Smooth muscle cell of the umbilical artery (primary cell): Measurements from ENCODE around the gene CHST6. TPM values are rescaled to one million over a fixed set of nuclear protein-coding genes. Genes with fewer than 3 reads are reported as not detected.

ENCODE experiments used
- total RNA-seq: library from RNA; depleted of rRNA; stranded (reverse); fragments of >200 nt; gene quantifications from 2 replicates; pipeline ENCODE4 v1.2.3, GENCODE V29; 2014

Gene CHST6
- 4.5 and 6.2 TPM in 2 replicates for total RNA-seq

DNA sequence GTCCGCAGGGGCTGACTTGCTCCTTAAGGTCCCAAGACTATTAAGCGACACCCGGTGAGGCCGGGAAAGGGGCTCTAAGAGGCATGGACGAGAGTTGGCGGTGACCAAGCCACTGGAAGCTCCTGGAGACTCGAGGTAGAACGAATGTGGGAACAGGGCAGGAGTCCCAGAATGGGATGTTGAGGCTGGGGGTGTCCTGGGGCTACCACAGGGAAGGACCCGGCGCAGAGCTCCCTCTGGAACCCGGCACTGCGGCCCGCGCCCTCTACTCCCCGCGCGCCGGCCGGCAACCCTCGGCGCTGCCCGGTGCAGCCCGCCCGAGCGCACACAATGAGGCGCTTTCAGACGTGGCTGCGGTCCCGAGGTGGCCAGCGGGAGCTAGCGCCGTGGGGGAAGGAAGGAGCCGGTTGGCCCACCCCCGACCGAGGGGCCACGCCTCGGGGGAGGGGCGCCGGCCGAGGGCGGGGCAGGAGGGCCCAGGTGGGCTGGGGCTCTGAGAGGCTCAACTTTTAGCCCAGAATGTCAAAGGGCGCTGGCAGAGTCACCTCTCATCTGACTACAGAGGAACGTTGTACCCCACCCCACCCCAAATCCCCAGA is at the start of gene CHST6:
CHST6 (minus strand) TSS at position 366 of the 599 bp plus-strand sequence. CDS start 15,613 bp downstream, outside the sequence.

DNA sequence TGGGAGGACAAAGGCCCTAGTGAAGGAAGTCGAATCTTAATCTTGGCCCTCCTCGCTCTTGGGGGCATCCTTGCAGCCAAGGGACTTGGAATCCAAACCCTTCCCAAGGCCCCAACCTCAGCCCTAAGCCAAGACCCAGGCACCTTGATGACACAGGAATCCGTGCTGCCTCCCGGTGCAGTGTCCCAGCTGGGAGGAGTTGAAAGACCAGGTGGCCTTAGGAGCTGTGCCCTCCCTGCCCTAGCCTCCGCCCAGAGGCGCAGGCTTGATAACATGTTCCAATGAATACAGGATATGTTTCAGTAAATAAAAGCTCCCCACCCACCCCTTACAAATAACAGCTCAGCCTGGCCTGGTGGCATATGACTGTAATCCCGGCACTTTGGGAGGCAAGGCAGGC is 40.7 kb upstream of the CHST6 start, which contains the start of gene CHST5:
CHST5 (minus strand) TSS at position 208 of the 400 bp plus-strand sequence. CDS start 5,724 bp downstream, outside the sequence.

DNA sequence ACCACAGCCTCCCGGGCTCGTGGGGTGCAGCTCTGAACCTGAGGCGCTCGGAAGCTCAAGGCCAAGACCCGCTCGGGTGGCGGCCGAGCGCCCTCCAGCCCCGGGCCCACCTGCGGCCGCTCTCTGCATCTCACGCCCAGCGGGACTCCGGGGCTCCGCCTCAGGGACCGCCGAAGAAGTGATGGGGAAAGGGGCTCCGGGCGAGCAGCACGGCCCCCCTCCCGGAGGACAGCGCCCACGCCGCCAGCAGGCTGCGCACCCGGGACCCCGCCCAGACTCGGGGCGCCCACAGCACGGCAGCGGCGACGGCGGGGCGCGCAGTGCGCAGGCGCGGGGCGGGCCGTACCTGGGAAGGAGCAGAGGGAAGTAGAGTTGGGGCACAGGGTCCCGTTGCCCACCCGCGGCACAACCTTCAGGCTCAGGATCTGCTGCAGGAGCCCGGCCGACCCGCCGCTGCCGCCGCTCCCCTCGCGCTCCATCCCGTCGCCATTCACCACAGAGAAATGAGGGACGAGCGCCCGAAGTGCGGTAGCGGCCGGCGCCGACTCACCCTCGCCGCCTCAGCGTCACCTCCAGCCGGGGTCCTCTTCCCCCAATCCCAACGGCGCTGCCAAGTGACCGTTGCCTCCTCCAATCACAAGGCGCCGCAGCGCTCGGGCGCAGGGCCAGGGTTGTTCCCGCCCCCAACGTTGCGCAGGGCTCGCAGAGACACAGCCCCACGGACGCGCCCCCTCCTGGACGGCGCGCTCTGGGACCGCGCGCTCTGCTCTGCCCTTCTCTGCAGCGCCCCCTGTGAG is 30.9 kb downstream of the CHST6 start, which contains the start of gene TMEM170A:
TMEM170A (minus strand) TSS at position 568 of the 797 bp plus-strand sequence; CDS start at position 479, 89 bp downstream.

DNA sequence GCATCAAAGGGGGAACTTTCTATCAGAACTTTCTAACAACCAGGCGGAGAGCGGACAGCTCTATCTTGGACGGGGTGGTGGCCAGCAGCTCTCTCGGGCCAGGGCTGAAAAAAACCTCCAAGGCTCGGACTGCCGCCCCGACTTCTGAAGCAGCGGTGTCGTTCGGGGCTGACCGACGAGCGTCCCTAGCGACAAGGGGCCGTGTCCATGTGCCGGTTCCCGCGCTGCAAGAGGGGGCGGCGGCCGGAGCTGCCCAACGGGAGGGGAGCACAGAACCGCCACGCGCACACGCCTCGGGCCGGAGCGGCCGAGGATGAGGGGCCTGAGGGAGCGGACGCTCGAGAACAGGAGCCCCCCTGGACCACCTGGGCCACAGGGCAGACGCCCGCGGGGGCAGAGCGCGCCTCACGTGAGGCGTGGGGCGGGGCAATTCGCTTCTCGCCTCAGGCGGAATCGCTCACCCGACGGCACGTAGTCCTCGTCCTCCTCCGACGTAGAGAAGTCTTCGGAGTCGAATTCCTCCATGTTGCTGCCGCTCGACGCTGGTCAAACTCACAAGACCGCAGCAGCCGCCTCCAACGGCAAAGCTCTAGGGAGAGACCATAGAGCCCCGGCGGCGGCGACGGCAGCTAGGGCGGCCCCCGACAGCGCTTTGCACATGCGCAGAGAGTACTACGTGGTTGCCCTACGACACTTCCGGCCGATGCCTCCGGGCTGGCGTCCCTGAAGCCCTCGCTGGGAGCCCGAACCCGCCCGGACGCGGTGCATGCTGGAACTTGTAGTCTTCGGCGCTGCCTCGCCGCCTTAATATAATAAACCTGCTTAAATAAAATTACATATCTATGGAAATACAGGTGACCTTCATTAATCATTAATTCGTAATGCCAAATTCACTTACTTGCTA is 62.2 kb downstream of the CHST6 start, which contains the start of gene CFDP1:
CFDP1 (minus strand) TSS at position 676 of the 904 bp plus-strand sequence; CDS start at position 525, 151 bp downstream.

Other genes starting within 250 kb of the CHST6 start
- 55.5 and 116 TPM in 2 replicates for gene BCAR1, start 243.8 kb downstream of the CHST6 start, total RNA-seq
- gene CFDP1, start 61.9 kb downstream of the CHST6 start, total RNA-seq: 52.0 and 64.4 TPM in 2 replicates
- gene TMEM170A, start 30.8 kb downstream of the CHST6 start, total RNA-seq: 22.0 and 22.1 TPM in 2 replicates
- 0.23 TPM in 1 of 2 replicates, not detected in the other for gene CHST5, start 40.7 kb upstream of the CHST6 start, total RNA-seq
- 17.2 and 21.5 TPM in 2 replicates for gene TMEM231, start 60.8 kb upstream of the CHST6 start, total RNA-seq
- 50.2 and 85.2 TPM in 2 replicates for gene GABARAPL2, start 70.9 kb upstream of the CHST6 start, total RNA-seq
- gene ADAT1, start 127.8 kb upstream of the CHST6 start, total RNA-seq: 68.9 and 80.5 TPM in 2 replicates
- 127 and 164 TPM in 2 replicates for gene KARS1, start 152.2 kb upstream of the CHST6 start, total RNA-seq
- gene TERF2IP, start 152.3 kb upstream of the CHST6 start, total RNA-seq: 55.6 and 56.4 TPM in 2 replicates
- gene CPHXL2, start 181.6 kb upstream of the CHST6 start, total RNA-seq: not detected in 2 replicates
- not detected in 2 replicates for gene DUXB, start 206.0 kb upstream of the CHST6 start, total RNA-seq
- gene CPHXL, start 231.0 kb upstream of the CHST6 start, total RNA-seq: not detected in 2 replicates